Tibial artery (tissue), 4 donors: ENCODE measurements around the gene C16orf96.

ENCODE experiments used
- DNase-seq, 2 donors: peaks; one replicate each; pipeline ENCODE4 v3.0.0-alpha.2; 2019
- H3K27ac ChIP-seq, 2 donors: fragments of 200-600 bp; sonication (generic) in 1 of 2; 1 replicate in 1 of 2; 2 replicates in 1 of 2; pipeline ENCODE4 v1.5.1; 2018 to 2019; ENCODE audit warnings: mild to moderate bottlenecking in 1 of 2
- H3K27me3 ChIP-seq, 2 donors: fragments of 200-600 bp; sonication (generic) in 1 of 2; one replicate each; pipeline versions ENCODE4 v1.5.1 to v1.6.0; 2016 to 2019
- H3K36me3 ChIP-seq, 3 donors: fragments of 200-600 bp; sonication (generic) in 2 of 3; one replicate each; pipeline ENCODE4 v1.5.1; 2016 to 2019; ENCODE audit warnings: mild to moderate bottlenecking in 2 of 3
- H3K4me1 ChIP-seq, 4 donors: fragments of 200-600 bp; sonication (generic) in 2 of 4; 1 replicate in 3 of 4; 2 replicates in 1 of 4; pipeline ENCODE4 v1.5.1; 2016 to 2019
- H3K4me3 ChIP-seq, 2 donors: fragments of 200-600 bp; sonication (generic) in 1 of 2; 1 replicate in 1 of 2; 2 replicates in 1 of 2; pipeline ENCODE4 v1.5.1; 2018 to 2019; ENCODE audit warnings: mild to moderate bottlenecking in 2 of 2
- H3K9me3 ChIP-seq, 3 donors: fragments of 200-600 bp; sonication (generic) in 1 of 3; one replicate each; pipeline ENCODE4 v1.5.1; 2016 to 2019
- intact Hi-C: fragments of 100-400 bp; cut with DNase I; formaldehyde crosslinking; loops from one replicate; pipeline ENCODE4 v1.15.0; 2023; ENCODE audit warnings: low total_unique reads
- TF ChIP-seq, protein P1 (sequence below), 2 experiments: fragments of 200-600 bp in 1 of 2; fragments of 450-650 bp in 1 of 2; IDR thresholded peaks; one replicate each; pipeline ENCODE4 v1.5.1; 2017 to 2019; ENCODE audit warnings: antibody characterized with exemption in 2 of 2, mild to moderate bottlenecking in 1 of 2, moderate library complexity in 1 of 2

Gene C16orf96

DNA sequence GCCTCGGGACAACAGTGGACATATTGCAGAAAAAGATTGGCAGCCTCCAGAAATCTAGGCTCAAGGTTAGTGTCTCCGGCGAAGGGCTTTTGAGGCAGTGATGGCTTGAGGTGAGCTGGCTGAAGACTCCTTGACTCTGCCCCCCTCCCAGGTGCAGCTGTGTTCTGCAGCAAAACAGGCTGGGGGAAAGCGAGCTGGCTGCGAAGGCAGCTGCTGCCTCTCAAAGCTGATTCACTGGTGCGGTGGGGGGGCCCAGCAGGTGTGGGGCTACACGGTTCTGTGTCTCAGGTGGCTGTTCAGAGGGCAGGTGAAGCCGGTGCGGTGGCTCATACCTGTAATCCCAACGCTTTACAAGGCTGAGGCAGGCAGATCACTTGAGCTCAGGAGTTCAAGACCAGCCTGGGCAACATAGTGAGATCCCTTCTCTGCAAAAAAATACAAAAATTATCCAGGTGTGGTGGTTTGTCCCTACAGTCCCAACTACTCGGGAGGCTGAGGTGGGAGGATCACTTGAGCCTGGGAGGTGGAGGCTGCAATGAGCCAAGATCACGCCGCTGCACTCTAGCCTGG, 22.9 kb downstream of the C16orf96 start:
- Histone ChIP-seq H3K4me3 (no peak overlapping the region), H3K9me3 (no peaks in the 10 kb centered on the region), H3K27me3 (peaks cover 0 to 15% of the 10 kb centered on the region in 2 donors), H3K36me3 (no peaks in the 10 kb centered on the region), H3K4me1 (no peaks in the 10 kb centered on the region), H3K27ac (no peak overlapping the region)
- intact Hi-C loops = no loop called here
- DNase-seq = no peak
- TF ChIP-seq, protein P1, sequence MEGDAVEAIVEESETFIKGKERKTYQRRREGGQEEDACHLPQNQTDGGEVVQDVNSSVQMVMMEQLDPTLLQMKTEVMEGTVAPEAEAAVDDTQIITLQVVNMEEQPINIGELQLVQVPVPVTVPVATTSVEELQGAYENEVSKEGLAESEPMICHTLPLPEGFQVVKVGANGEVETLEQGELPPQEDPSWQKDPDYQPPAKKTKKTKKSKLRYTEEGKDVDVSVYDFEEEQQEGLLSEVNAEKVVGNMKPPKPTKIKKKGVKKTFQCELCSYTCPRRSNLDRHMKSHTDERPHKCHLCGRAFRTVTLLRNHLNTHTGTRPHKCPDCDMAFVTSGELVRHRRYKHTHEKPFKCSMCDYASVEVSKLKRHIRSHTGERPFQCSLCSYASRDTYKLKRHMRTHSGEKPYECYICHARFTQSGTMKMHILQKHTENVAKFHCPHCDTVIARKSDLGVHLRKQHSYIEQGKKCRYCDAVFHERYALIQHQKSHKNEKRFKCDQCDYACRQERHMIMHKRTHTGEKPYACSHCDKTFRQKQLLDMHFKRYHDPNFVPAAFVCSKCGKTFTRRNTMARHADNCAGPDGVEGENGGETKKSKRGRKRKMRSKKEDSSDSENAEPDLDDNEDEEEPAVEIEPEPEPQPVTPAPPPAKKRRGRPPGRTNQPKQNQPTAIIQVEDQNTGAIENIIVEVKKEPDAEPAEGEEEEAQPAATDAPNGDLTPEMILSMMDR (IDR thresholded peaks at IDR 0.05) = no peak

DNA sequence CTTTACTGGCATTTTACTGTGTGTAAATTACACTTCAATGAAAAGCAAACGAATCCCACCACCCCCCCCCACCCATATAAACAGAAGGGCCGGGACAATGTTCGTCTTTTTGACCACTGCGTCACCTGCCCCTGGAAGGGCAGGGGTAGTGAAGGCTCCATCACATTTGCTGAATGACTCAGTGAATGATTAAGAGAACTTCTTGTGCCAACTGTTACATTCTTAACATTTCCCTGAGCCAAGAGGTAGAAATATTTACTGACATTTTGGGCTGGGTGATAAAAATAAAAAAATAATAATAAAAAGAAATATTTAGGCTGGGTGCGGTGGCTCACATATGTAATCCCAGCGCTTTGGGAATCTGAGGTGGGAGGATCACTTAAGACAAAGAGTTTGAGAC, 24.1 kb downstream of the C16orf96 start:
- no peaks in the 10 kb centered on the region for H3K4me1 ChIP-seq
- DNase-seq = no peak
- TF ChIP-seq, protein P1 (IDR thresholded peaks at IDR 0.05) = no peak
- intact Hi-C loops = no loop called here
- peaks cover 0 to 11% of the 10 kb centered on the region in 2 donors for H3K27me3 ChIP-seq
- H3K27ac ChIP-seq = no peak overlapping the region
- no peak overlapping the region for H3K4me3 ChIP-seq
- no peaks in the 10 kb centered on the region for H3K36me3 ChIP-seq
- H3K9me3 ChIP-seq = no peaks in the 10 kb centered on the region

DNA sequence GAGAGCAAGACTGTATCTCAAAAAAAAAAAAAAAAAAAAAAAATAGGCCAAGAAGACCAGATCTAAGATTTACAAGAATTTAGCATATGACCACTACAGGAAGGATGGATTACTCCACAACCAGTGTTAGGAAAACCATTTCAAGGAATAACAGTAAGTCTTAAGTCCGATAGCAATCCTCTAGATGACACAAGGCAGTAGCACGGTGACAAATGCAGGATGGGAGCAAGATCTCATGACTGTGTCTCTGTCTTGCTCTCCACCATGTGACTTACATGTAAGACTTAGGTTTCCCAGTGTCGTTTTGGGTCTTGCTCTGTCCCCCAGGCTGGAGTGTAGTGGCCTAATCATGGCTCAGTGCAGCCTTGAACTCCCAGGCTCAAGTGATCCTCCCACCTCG, 27.8 kb downstream of the C16orf96 start:
- Histone ChIP-seq H3K27ac (no peak overlapping the region), H3K4me3 (no peak overlapping the region), H3K36me3 (no peaks in the 10 kb centered on the region), H3K27me3 (peaks cover 0 to 22% of the 10 kb centered on the region in 2 donors), H3K4me1 (no peaks in the 10 kb centered on the region), H3K9me3 (no peaks in the 10 kb centered on the region)
- TF ChIP-seq, protein P1 (IDR thresholded peaks at IDR 0.05) = no peak
- DNase-seq = no peak
- intact Hi-C loops = no loop called here

DNA sequence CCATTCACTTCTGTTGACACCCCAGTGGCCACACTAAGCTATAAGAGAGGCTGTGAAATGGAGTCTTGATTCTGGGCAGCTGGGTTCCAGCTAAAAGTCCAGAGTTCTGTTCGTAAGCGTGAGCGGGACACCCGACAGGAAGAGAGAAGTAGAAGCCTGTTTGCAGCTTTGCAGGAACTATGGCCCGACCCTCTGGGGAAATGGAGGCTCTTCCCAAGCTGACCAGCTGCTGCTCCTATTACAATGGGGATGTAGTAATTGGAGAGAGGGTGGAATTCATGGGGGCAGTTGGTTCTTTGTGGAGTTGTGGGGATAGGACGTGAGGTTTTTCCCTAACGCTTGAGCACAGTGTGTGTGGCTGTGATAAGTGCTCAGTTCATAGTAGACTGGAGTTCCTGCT, 30.2 kb downstream of the C16orf96 start:
- Histone ChIP-seq H3K4me3 (no peak overlapping the region), H3K9me3 (no peaks in the 10 kb centered on the region), H3K27ac (no peak overlapping the region), H3K36me3 (no peaks in the 10 kb centered on the region), H3K27me3 (peaks cover 0 to 22% of the 10 kb centered on the region in 2 donors), H3K4me1 (no peaks in the 10 kb centered on the region)
- intact Hi-C loops = no loop called here
- DNase-seq = no peak
- TF ChIP-seq, protein P1 (IDR thresholded peaks at IDR 0.05) = no peak

DNA sequence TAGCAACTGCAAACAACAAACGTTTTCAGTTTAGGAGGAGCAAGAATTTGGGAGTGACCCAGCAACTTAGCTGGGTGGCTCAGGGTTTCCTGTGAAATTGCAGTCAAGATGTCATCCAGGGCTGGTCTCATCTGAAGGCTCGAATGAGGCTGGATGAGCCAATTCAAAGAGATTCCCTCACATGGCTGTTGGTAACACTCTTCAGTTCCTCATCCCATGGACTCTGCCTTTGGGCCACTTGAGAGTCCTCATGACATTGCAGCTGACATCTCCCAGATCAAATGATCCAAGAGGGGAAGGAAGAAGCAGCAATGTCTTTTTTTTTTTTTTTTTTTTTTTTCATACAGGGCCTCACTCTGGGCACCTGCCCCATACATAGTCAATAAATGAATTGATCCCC, 32.2 kb downstream of the C16orf96 start:
- Histone ChIP-seq H3K27me3 (peaks cover 0 to 28% of the 10 kb centered on the region in 2 donors), H3K9me3 (no peaks in the 10 kb centered on the region), H3K27ac (no peak overlapping the region), H3K4me1 (no peaks in the 10 kb centered on the region), H3K36me3 (no peaks in the 10 kb centered on the region), H3K4me3 (no peak overlapping the region)
- DNase-seq = no peak
- intact Hi-C loops = no loop called here
- TF ChIP-seq, protein P1 (IDR thresholded peaks at IDR 0.05) = no peak

DNA sequence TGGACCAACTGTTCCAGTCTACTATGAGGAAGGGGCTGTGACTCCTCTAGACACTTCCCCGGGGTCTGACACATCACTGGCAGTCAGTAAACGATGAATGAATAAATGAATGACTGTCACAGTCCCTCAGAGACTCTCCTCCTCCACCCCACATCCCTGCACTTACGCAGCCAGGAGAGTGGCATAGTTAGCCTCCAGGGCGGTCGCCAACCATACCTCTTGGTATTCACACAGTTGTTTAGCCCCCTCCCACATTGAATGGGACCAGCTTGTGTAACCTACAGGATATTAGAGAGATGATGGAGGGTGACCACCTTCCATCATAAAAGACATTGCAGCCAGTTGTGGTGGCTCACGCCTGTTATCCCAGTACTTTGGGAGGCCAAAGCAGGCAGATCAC, 32.8 kb downstream of the C16orf96 start:
- Histone ChIP-seq H3K27me3 (peaks cover 0 to 34% of the 10 kb centered on the region in 2 donors), H3K9me3 (no peaks in the 10 kb centered on the region), H3K36me3 (no peaks in the 10 kb centered on the region), H3K4me3 (no peak overlapping the region), H3K27ac (no peak overlapping the region), H3K4me1 (no peaks in the 10 kb centered on the region)
- no peak for DNase-seq
- TF ChIP-seq, protein P1 (IDR thresholded peaks at IDR 0.05) = no peak
- intact Hi-C loops = no loop called here
